BLaER1 treated with 17β-estradiol and CSF1 and Interleukin-3, amounts not matched to agents 10 nM and 100 nM (cell line): Measurements from ENCODE around the gene ZFYVE9.

Experiments
- H3K27ac ChIP-seq, 11 experiments: shearing (Covaris generic); formaldehyde crosslinking; 2 replicates each; pipeline ENCODE4 v1.8.1; 2022
- H3K27me3 ChIP-seq, 11 experiments: shearing (Covaris generic); formaldehyde crosslinking; 2 replicates each; pipeline ENCODE4 v1.8.1; 2022
- H3K36me3 ChIP-seq, 11 experiments: shearing (Covaris generic); formaldehyde crosslinking; 2 replicates each; pipeline ENCODE4 v1.8.1; 2022
- H3K4me1 ChIP-seq, 10 experiments: shearing (Covaris generic); formaldehyde crosslinking; 2 replicates each; pipeline ENCODE4 v1.8.1; 2022
- H3K4me2 ChIP-seq, 11 experiments: shearing (Covaris generic); formaldehyde crosslinking; 2 replicates each; pipeline ENCODE4 v1.8.1; 2022
- H3K4me3 ChIP-seq, 10 experiments: shearing (Covaris generic); formaldehyde crosslinking; 2 replicates each; pipeline ENCODE4 v1.8.1; 2022
- H3K9ac ChIP-seq, 11 experiments: shearing (Covaris generic); formaldehyde crosslinking; 2 replicates each; pipeline ENCODE4 v1.8.1; 2022
- H3K9me3 ChIP-seq, 11 experiments: shearing (Covaris generic); formaldehyde crosslinking; replicated peaks in 1 of 11; 2 replicates each; pipeline ENCODE4 v1.8.1; 2022
- H4K20me1 ChIP-seq, 11 experiments: shearing (Covaris generic); formaldehyde crosslinking; 2 replicates each; pipeline ENCODE4 v1.8.1; 2022
- Cebpa-rat ChIP-seq, 11 experiments: shearing (Covaris generic); IDR thresholded peaks; 2 replicates each; pipeline ENCODE4 v1.8.1; 2022

The ZFYVE9 gene

GRCh38 chr1:52259886-52260285 is 118.0 kb downstream of the ZFYVE9 start:
- H3K27ac ChIP-seq: no peak overlapping the region
- peaks cover 0 to 6% (median 0%) of the 10 kb centered on the region in 11 experiments; a peak in 1 of 22 replicates for H4K20me1 ChIP-seq
- TF ChIP-seq Cebpa-rat (IDR thresholded peaks at IDR 0.05): no peak
- peaks cover 0 to 12% (median 9%) of the 10 kb centered on the region in 10 experiments; a peak in 11 of 20 replicates for H3K4me1 ChIP-seq
- no peak overlapping the region for H3K4me2 ChIP-seq
- H3K36me3 ChIP-seq: peaks cover 0 to 8% (median 0%) of the 10 kb centered on the region in 11 experiments; a peak in 1 of 22 replicates
- H3K9me3 ChIP-seq: peaks cover 0 to under 1% (median 0%) of the 10 kb centered on the region in 11 experiments; a peak in 1 of 22 replicates
- H3K27me3 ChIP-seq: peaks cover 0 to 16% (median 0%) of the 10 kb centered on the region in 11 experiments; a peak in 3 of 22 replicates
- H3K4me3 ChIP-seq: no peak overlapping the region
- no peak overlapping the region for H3K9ac ChIP-seq

GRCh38 chr1:52263153-52263910 is 121.4 kb downstream of the ZFYVE9 start:
- TF ChIP-seq Cebpa-rat (IDR thresholded peaks at IDR 0.05): no peak
- Histone ChIP-seq H3K9ac (no peak overlapping the region), H3K4me3 (no peak overlapping the region), H3K4me2 (peak overlapping the region in 5 of 11 experiments; percentile 2 to 35 (median 34); a peak in 6 of 22 replicates), H4K20me1 (no peaks in the 10 kb centered on the region), H3K36me3 (peaks cover 0 to 17% (median 5%) of the 10 kb centered on the region in 11 experiments; a peak in 15 of 22 replicates), H3K9me3 (no peaks in the 10 kb centered on the region), H3K27ac (no peak overlapping the region), H3K4me1 (peaks cover 0 to 14% (median 9%) of the 10 kb centered on the region in 10 experiments; a peak in 11 of 20 replicates), H3K27me3 (peaks cover 0 to 3% (median 0%) of the 10 kb centered on the region in 11 experiments; a peak in 3 of 22 replicates)

- H3K36me3 ChIP-seq: peaks cover 0 to 28% (median 18%) of the 10 kb centered on the region in 11 experiments; a peak in 20 of 22 replicates
- H3K27ac ChIP-seq: no peak overlapping the region
- no peak for TF ChIP-seq Cebpa-rat (IDR thresholded peaks at IDR 0.05)
- H3K4me1 ChIP-seq: peaks cover 0 to 20% (median 9%) of the 10 kb centered on the region in 10 experiments; a peak in 11 of 20 replicates
- H4K20me1 ChIP-seq: no peaks in the 10 kb centered on the region
- no peaks in the 10 kb centered on the region; a peak in 3 of 22 replicates for H3K27me3 ChIP-seq
- no peaks in the 10 kb centered on the region for H3K9me3 ChIP-seq
- no peak overlapping the region for H3K4me3 ChIP-seq
- H3K4me2 ChIP-seq: no peak overlapping the region
- H3K9ac ChIP-seq: no peak overlapping the region
Measured at GRCh38 chr1:52264530-52265115, 122.7 kb downstream of the ZFYVE9 start.

GRCh38 chr1:52266507-52266906 is 124.6 kb downstream of the ZFYVE9 start:
- H3K9me3 ChIP-seq: no peaks in the 10 kb centered on the region
- no peak overlapping the region for H3K27ac ChIP-seq
- H3K36me3 ChIP-seq: peaks cover 4 to 44% (median 26%) of the 10 kb centered on the region in 11 experiments; a peak in 20 of 22 replicates
- no peak for TF ChIP-seq Cebpa-rat (IDR thresholded peaks at IDR 0.05)
- no peak overlapping the region for H3K4me2 ChIP-seq
- H4K20me1 ChIP-seq: no peaks in the 10 kb centered on the region
- H3K27me3 ChIP-seq: no peaks in the 10 kb centered on the region; a peak in 3 of 22 replicates
- H3K9ac ChIP-seq: no peak overlapping the region
- H3K4me3 ChIP-seq: no peak overlapping the region
- H3K4me1 ChIP-seq: peaks cover 0 to 20% (median 9%) of the 10 kb centered on the region in 10 experiments; a peak in 11 of 20 replicates

- no peak for TF ChIP-seq Cebpa-rat (IDR thresholded peaks at IDR 0.05)
Measured at GRCh38 chr1:52268372-52268771, 126.5 kb downstream of the ZFYVE9 start.

GRCh38 chr1:52281518-52281917 is 139.6 kb downstream of the ZFYVE9 start:
- no peak overlapping the region for H3K4me2 ChIP-seq
- no peaks in the 10 kb centered on the region for H3K4me1 ChIP-seq
- H3K4me3 ChIP-seq: no peak overlapping the region
- H3K9ac ChIP-seq: no peak overlapping the region
- no peaks in the 10 kb centered on the region for H3K27me3 ChIP-seq
- TF ChIP-seq Cebpa-rat (IDR thresholded peaks at IDR 0.05): no peak
- H3K9me3 ChIP-seq: no peaks in the 10 kb centered on the region
- no peaks in the 10 kb centered on the region for H4K20me1 ChIP-seq
- H3K36me3 ChIP-seq: peaks cover 4 to 79% (median 32%) of the 10 kb centered on the region in 11 experiments; a peak in 20 of 22 replicates
- no peak overlapping the region for H3K27ac ChIP-seq

More at GRCh38 chr1:52268372-52268771, 126.5 kb downstream of the ZFYVE9 start:
- peaks cover 8 to 59% (median 33%) of the 10 kb centered on the region in 11 experiments; a peak in 20 of 22 replicates for H3K36me3 ChIP-seq
- no peaks in the 10 kb centered on the region; a peak in 3 of 22 replicates for H3K27me3 ChIP-seq
- no peaks in the 10 kb centered on the region for H3K9me3 ChIP-seq
- peak overlapping the region in 3 of 11 experiments; percentile 2 to 25 (median 19); a peak in 3 of 22 replicates for H3K4me2 ChIP-seq
- no peak overlapping the region for H3K9ac ChIP-seq
- no peaks in the 10 kb centered on the region for H4K20me1 ChIP-seq
- H3K4me3 ChIP-seq: no peak overlapping the region
- no peak overlapping the region for H3K27ac ChIP-seq
- H3K4me1 ChIP-seq: peaks cover 0 to 11% (median 1%) of the 10 kb centered on the region in 10 experiments; a peak in 9 of 20 replicates

- no peaks in the 10 kb centered on the region for H3K27me3 ChIP-seq
- no peaks in the 10 kb centered on the region for H3K9me3 ChIP-seq
- H3K4me1 ChIP-seq: 0 out of 20 replicates have a peak, but pooled peaks cover 0 to 4% (median 0%) of the 10 kb centered on the region in 10 experiments
- no peak overlapping the region for H3K27ac ChIP-seq
- TF ChIP-seq Cebpa-rat (IDR thresholded peaks at IDR 0.05): no peak
- no peak overlapping the region for H3K4me2 ChIP-seq
- H4K20me1 ChIP-seq: no peaks in the 10 kb centered on the region
- H3K36me3 ChIP-seq: peaks cover 4 to 32% (median 16%) of the 10 kb centered on the region in 11 experiments; a peak in 14 of 22 replicates
- H3K9ac ChIP-seq: no peak overlapping the region
- H3K4me3 ChIP-seq: no peak overlapping the region
Measured at GRCh38 chr1:52288286-52288685, 146.4 kb downstream of the ZFYVE9 start.

GRCh38 chr1:52294580-52294979 is 152.7 kb downstream of the ZFYVE9 start:
- Histone ChIP-seq H3K4me1 (peaks cover 0 to 8% (median 0%) of the 10 kb centered on the region in 10 experiments; a peak in 1 of 20 replicates), H3K9ac (no peak overlapping the region), H3K4me2 (no peak overlapping the region), H3K27me3 (no peaks in the 10 kb centered on the region), H4K20me1 (0 out of 22 replicates have a peak, but pooled peaks cover 0 to 4% (median 0%) of the 10 kb centered on the region in 11 experiments), H3K4me3 (no peak overlapping the region), H3K27ac (no peak overlapping the region), H3K9me3 (peaks cover 0 to 3% (median 0%) of the 10 kb centered on the region in 11 experiments; a peak in 2 of 22 replicates), H3K36me3 (peaks cover 0 to 50% (median 14%) of the 10 kb centered on the region in 11 experiments; a peak in 17 of 22 replicates)
- no peak for TF ChIP-seq Cebpa-rat (IDR thresholded peaks at IDR 0.05)
